Measurements from ENCODE around the gene GZMM. TPM values are rescaled to one million over a fixed set of nuclear protein-coding genes. Genes with fewer than 3 reads are reported as not detected.
A peak's percentile ranks its signal among the peaks of the same experiment; 100 is the strongest.

The GZMM gene
- total and polyA plus RNA-seq, 2 experiments from 2014 or later = not detected

GRCh38 chr19:510606-511100 is 33.2 kb upstream of the GZMM start:
- Histone ChIP-seq H3K36me3 (ENCODE audit: low read depth) (no peaks in the 10 kb centered on the region), H3K4me2 (ENCODE audit: unreplicated experiment) (no peak overlapping the region), H3K9ac (no peak overlapping the region), H4K20me1 (ENCODE audit: insufficient read depth) (no peaks in the 10 kb centered on the region), H3K79me2 (ENCODE audit: insufficient read depth) (peaks cover 13% of the 10 kb centered on the region), H3K4me3 (no peak overlapping the region), H3F3A (ENCODE audit: insufficient read depth) (no peaks in the 10 kb centered on the region), H2AFZ (0 out of 2 replicates have a peak overlapping the region, but pooled peaks have one; percentile 15), H3K9me3 (ENCODE audit: low read depth) (no peaks in the 10 kb centered on the region), H3K4me1 (ENCODE audit: insufficient read depth) (no peaks in the 10 kb centered on the region; the same call in 1 of the 2 replicates), H3K27me3 (replicated peaks; ENCODE audit: insufficient read depth) (no peaks in the 10 kb centered on the region), H3K9me2 (ENCODE audit: insufficient read depth) (no peaks in the 10 kb centered on the region), H3K27ac (peak overlapping the region; percentile 35; the same call in 1 of the 2 replicates)
- DNase-seq = peak; percentile 90
- 25 to 27% methylated on average over 16 to 19 of the region's 21 CpGs for WGBS, 2 experiments (ENCODE audit: low coverage in 1 of 2, low lambda C conversion rate in 2 of 2, missing lambda C conversion rate in 2 of 2)
- TF ChIP-seq EZH2 (IDR thresholded peaks at IDR 0.05; ENCODE audit: insufficient read depth, poor library complexity, severe bottlenecking) = no peak
- no peak for TF ChIP-seq EZH2phosphoT487 (IDR thresholded peaks at IDR 0.05; ENCODE audit: insufficient read depth, low read depth)
- in situ Hi-C loops (cut with MboI) = no loop called here

- in situ Hi-C loops (cut with MboI) = no loop called here
- 74 to 78% methylated on average over 30 of the region's 30 CpGs for WGBS, 2 experiments (ENCODE audit: low coverage in 1 of 2, low lambda C conversion rate in 2 of 2, missing lambda C conversion rate in 2 of 2)
- no peak overlapping the region for H3K9ac ChIP-seq
- H3K4me3 ChIP-seq = no peak overlapping the region
- no peaks in the 10 kb centered on the region for H3K9me3 ChIP-seq (ENCODE audit: low read depth)
- DNase-seq = peak; percentile 42
- H3K4me1 ChIP-seq (ENCODE audit: insufficient read depth) = no peaks in the 10 kb centered on the region; the same call in 1 of the 2 replicates
- no peaks in the 10 kb centered on the region for H3K36me3 ChIP-seq (ENCODE audit: low read depth)
- no peaks in the 10 kb centered on the region for H3K9me2 ChIP-seq (ENCODE audit: insufficient read depth)
- no peak overlapping the region for H3K4me2 ChIP-seq (ENCODE audit: unreplicated experiment)
- no peak for TF ChIP-seq EZH2 (IDR thresholded peaks at IDR 0.05; ENCODE audit: insufficient read depth, poor library complexity, severe bottlenecking)
- no peaks in the 10 kb centered on the region for H3K27me3 ChIP-seq (replicated peaks; ENCODE audit: insufficient read depth)
- H2AFZ ChIP-seq = 0 out of 2 replicates have a peak overlapping the region, but pooled peaks have one; percentile 15
- no peaks in the 10 kb centered on the region for H3F3A ChIP-seq (ENCODE audit: insufficient read depth)
- peaks cover 13% of the 10 kb centered on the region for H3K79me2 ChIP-seq (ENCODE audit: insufficient read depth)
- peak overlapping the region; percentile 35; the same call in 1 of the 2 replicates for H3K27ac ChIP-seq
- H4K20me1 ChIP-seq (ENCODE audit: insufficient read depth) = no peaks in the 10 kb centered on the region
Observed at GRCh38 chr19:511101-511851, 32.6 kb upstream of the GZMM start.

GRCh38 chr19:512547-513365 is 31.1 kb upstream of the GZMM start:
- Histone ChIP-seq H3K4me2 (ENCODE audit: unreplicated experiment) (no peak overlapping the region), H3K9me3 (ENCODE audit: low read depth) (no peaks in the 10 kb centered on the region), H3K4me3 (no peak overlapping the region), H3K27me3 (replicated peaks; ENCODE audit: insufficient read depth) (no peaks in the 10 kb centered on the region), H3K36me3 (ENCODE audit: low read depth) (no peaks in the 10 kb centered on the region), H2AFZ (no peak overlapping the region), H3K9me2 (ENCODE audit: insufficient read depth) (no peaks in the 10 kb centered on the region), H3K9ac (no peak overlapping the region), H4K20me1 (ENCODE audit: insufficient read depth) (no peaks in the 10 kb centered on the region), H3K4me1 (ENCODE audit: insufficient read depth) (no peaks in the 10 kb centered on the region; the same call in 1 of the 2 replicates), H3F3A (ENCODE audit: insufficient read depth) (no peaks in the 10 kb centered on the region), H3K79me2 (ENCODE audit: insufficient read depth) (peaks cover 13% of the 10 kb centered on the region), H3K27ac (no peak overlapping the region)
- in situ Hi-C loops (cut with MboI) = no loop called here
- 70 to 75% methylated on average over 50 to 62 of the region's 62 CpGs for WGBS, 2 experiments (ENCODE audit: low coverage in 1 of 2, low lambda C conversion rate in 2 of 2, missing lambda C conversion rate in 2 of 2)
- DNase-seq = no peak
- TF ChIP-seq EZH2phosphoT487 (IDR thresholded peaks at IDR 0.05; ENCODE audit: insufficient read depth, low read depth) (no peak), EZH2 (IDR thresholded peaks at IDR 0.05; ENCODE audit: insufficient read depth, poor library complexity, severe bottlenecking) (no peak)

- DNase-seq = no peak
- 87 to 88% methylated on average over 10 of the region's 10 CpGs for WGBS, 2 experiments (ENCODE audit: low coverage in 1 of 2, low lambda C conversion rate in 2 of 2, missing lambda C conversion rate in 2 of 2)
- H3K4me1 ChIP-seq (ENCODE audit: insufficient read depth) = no peaks in the 10 kb centered on the region
- no peaks in the 10 kb centered on the region for H4K20me1 ChIP-seq (ENCODE audit: insufficient read depth)
- no peak overlapping the region for H3K4me3 ChIP-seq
- H3K27me3 ChIP-seq (replicated peaks; ENCODE audit: insufficient read depth) = no peaks in the 10 kb centered on the region
- no peak overlapping the region for H3K4me2 ChIP-seq (ENCODE audit: unreplicated experiment)
- no peak overlapping the region for H3K27ac ChIP-seq
- H3K79me2 ChIP-seq (ENCODE audit: insufficient read depth) = peaks cover 5% of the 10 kb centered on the region
- no peaks in the 10 kb centered on the region for H3F3A ChIP-seq (ENCODE audit: insufficient read depth)
- H2AFZ ChIP-seq = no peak overlapping the region
- H3K9ac ChIP-seq = no peak overlapping the region
- H3K9me3 ChIP-seq (ENCODE audit: low read depth) = no peaks in the 10 kb centered on the region
- no peaks in the 10 kb centered on the region for H3K36me3 ChIP-seq (ENCODE audit: low read depth)
- no peaks in the 10 kb centered on the region for H3K9me2 ChIP-seq (ENCODE audit: insufficient read depth)
- no peak for TF ChIP-seq EZH2 (IDR thresholded peaks at IDR 0.05; ENCODE audit: insufficient read depth, poor library complexity, severe bottlenecking)
- no peak for TF ChIP-seq EZH2phosphoT487 (IDR thresholded peaks at IDR 0.05; ENCODE audit: insufficient read depth, low read depth)
- in situ Hi-C loops (cut with MboI) = no loop called here
Observed at GRCh38 chr19:513368-514165, 30.3 kb upstream of the GZMM start.
